Fibroblast of lung (primary cell): ENCODE data around the gene MYO18B. TPM values are rescaled to one million over a fixed set of nuclear protein-coding genes. Genes with fewer than 3 reads are reported as not detected.

Experiments
- DNase-seq, 2 donors: peaks; one replicate each; pipeline versions ENCODE4 v3.0.0 to v3.0.0-alpha.2; 2010; ENCODE audit warnings: low read depth in 2 of 2
- H2AFZ ChIP-seq: 2 replicates; pipeline ENCODE4 v1.5.1; 2012; ENCODE audit warnings: low read length, control low read depth, inconsistent platforms
- H3K27ac ChIP-seq: 2 replicates; pipeline ENCODE4 v1.5.1; 2011; ENCODE audit warnings: low read length, control low read depth; ENCODE audit not compliant: insufficient read depth
- H3K27me3 ChIP-seq: 2 replicates; pipeline ENCODE4 v1.5.1; 2011; ENCODE audit warnings: mild to moderate bottlenecking, low read length; ENCODE audit not compliant: control insufficient read depth, insufficient read depth
- H3K36me3 ChIP-seq: 2 replicates; pipeline ENCODE4 v1.5.1; 2011; ENCODE audit warnings: low read length; ENCODE audit not compliant: control insufficient read depth, insufficient read depth
- H3K4me1 ChIP-seq: 2 replicates; pipeline ENCODE4 v1.5.1; 2011; ENCODE audit warnings: low read length; ENCODE audit not compliant: control insufficient read depth, insufficient read depth; ENCODE audit errors: extremely low read depth
- H3K4me2 ChIP-seq: 2 replicates; pipeline ENCODE4 v1.5.1; 2011; ENCODE audit warnings: low read length, control low read depth; ENCODE audit not compliant: insufficient read depth; ENCODE audit errors: extremely low read depth
- H3K4me3 ChIP-seq, 4 experiments: fragments of 200-600 bp in 1 of 4; sonication (generic) in 1 of 4; replicated peaks in 1 of 4; 2 replicates each; pipeline ENCODE4 v1.5.1; 2011 to 2016; ENCODE audit warnings: low read length in 4 of 4, low read depth in 3 of 4, mild to moderate bottlenecking in 3 of 4, control low read depth in 2 of 4, inconsistent platforms in 1 of 4, mixed read lengths in 1 of 4; ENCODE audit not compliant: insufficient read depth in 1 of 4; ENCODE audit errors: control extremely low read depth in 1 of 4
- H3K79me2 ChIP-seq: 2 replicates; pipeline ENCODE4 v1.5.1; 2012; ENCODE audit warnings: mild to moderate bottlenecking, low read length, inconsistent platforms; ENCODE audit not compliant: control insufficient read depth, insufficient read depth
- H3K9ac ChIP-seq: 2 replicates; pipeline ENCODE4 v1.5.1; 2011; ENCODE audit warnings: mild to moderate bottlenecking, low read length, control low read depth; ENCODE audit not compliant: insufficient read depth
- H3K9me3 ChIP-seq: 2 replicates; pipeline ENCODE4 v1.5.1; 2012; ENCODE audit warnings: low read depth, low read length; ENCODE audit not compliant: control insufficient read depth, insufficient read depth
- H4K20me1 ChIP-seq: 2 replicates; pipeline ENCODE4 v1.5.1; 2011; ENCODE audit warnings: low read length; ENCODE audit not compliant: control insufficient read depth, insufficient read depth; ENCODE audit errors: extremely low read depth
- EZH2 ChIP-seq: IDR thresholded peaks from 2 replicates; pipeline ENCODE4 v1.5.1; 2012; ENCODE audit warnings: low read length, control low read depth, mild to moderate bottlenecking; ENCODE audit errors: missing control alignments
- polyA plus RNA-seq, 2 donors: library from polyadenylated mRNA; depleted of rRNA in 1 of 2; stranded (reverse) in 1 of 2; unstranded in 1 of 2; fragments of >200 nt; gene quantifications; 2 replicates each; pipeline ENCODE4 v1.2.1, GENCODE V29; 2011 to 2012; ENCODE audit warnings: missing spikeins in 1 of 2
- total RNA-seq: library from RNA; depleted of rRNA; stranded (reverse); fragments of >200 nt; gene quantifications from 2 replicates; pipeline ENCODE4 v1.2.1, GENCODE V29; 2014
- TF ChIP-seq, protein P1 (sequence below), 2 donors: IDR thresholded peaks in 1 of 2; conservative IDR thresholded peaks in 1 of 2; 1 replicate in 1 of 2; 2 replicates in 1 of 2; pipeline ENCODE4 v1.5.1; 2011 to 2012; ENCODE audit warnings: low read length in 2 of 2, control low read depth in 1 of 2, inconsistent platforms in 1 of 2, low read depth in 1 of 2, mild to moderate bottlenecking in 1 of 2

MYO18B gene
- total and polyA plus RNA-seq, 2 donors (not counting 1 experiment from before 2014, with no cell fraction given) = 0.17 TPM; not detected in 1

DNA sequence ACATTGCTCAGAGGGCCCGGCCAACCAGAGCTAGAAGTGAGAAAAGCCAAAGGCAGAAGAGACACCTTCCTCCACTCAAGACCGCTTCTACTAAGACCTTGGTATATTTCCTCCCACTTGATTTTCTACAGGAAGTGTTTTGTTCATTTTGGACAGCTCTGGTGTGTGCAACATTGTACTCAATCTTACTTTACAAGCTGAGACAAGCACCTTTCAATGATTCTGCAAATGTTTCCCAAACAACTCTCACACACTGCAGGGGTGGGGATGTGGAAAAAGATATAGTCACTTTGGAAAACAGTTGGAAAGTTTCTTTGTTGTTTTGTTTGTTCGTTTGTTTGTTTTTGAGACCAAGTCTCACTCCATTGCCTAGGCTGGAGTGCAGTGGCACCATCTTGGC lies 15.7 kb downstream of the MYO18B start:
- no peaks in the 10 kb centered on the region for H3K79me2 ChIP-seq
- no peak overlapping the region for H2AFZ ChIP-seq
- H3K4me1 ChIP-seq = peaks cover 13% of the 10 kb centered on the region
- no peak overlapping the region for H3K4me2 ChIP-seq
- H4K20me1 ChIP-seq = no peaks in the 10 kb centered on the region
- H3K27ac ChIP-seq = no peak overlapping the region
- no peaks in the 10 kb centered on the region for H3K36me3 ChIP-seq
- H3K27me3 ChIP-seq = no peaks in the 10 kb centered on the region
- H3K9ac ChIP-seq = no peak overlapping the region
- no peaks in the 10 kb centered on the region for H3K9me3 ChIP-seq
- DNase-seq = no peak
- TF ChIP-seq, protein P1, sequence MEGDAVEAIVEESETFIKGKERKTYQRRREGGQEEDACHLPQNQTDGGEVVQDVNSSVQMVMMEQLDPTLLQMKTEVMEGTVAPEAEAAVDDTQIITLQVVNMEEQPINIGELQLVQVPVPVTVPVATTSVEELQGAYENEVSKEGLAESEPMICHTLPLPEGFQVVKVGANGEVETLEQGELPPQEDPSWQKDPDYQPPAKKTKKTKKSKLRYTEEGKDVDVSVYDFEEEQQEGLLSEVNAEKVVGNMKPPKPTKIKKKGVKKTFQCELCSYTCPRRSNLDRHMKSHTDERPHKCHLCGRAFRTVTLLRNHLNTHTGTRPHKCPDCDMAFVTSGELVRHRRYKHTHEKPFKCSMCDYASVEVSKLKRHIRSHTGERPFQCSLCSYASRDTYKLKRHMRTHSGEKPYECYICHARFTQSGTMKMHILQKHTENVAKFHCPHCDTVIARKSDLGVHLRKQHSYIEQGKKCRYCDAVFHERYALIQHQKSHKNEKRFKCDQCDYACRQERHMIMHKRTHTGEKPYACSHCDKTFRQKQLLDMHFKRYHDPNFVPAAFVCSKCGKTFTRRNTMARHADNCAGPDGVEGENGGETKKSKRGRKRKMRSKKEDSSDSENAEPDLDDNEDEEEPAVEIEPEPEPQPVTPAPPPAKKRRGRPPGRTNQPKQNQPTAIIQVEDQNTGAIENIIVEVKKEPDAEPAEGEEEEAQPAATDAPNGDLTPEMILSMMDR (conservative IDR thresholded peaks at IDR 0.05 in 1 of 2, IDR thresholded peaks at IDR 0.05 in 1 of 2; ENCODE audit: low read depth in 1 of 2, low read length in 2 of 2) = no peak
- TF ChIP-seq EZH2 = no peak
- H3K4me3 ChIP-seq = no peak overlapping the region

DNA sequence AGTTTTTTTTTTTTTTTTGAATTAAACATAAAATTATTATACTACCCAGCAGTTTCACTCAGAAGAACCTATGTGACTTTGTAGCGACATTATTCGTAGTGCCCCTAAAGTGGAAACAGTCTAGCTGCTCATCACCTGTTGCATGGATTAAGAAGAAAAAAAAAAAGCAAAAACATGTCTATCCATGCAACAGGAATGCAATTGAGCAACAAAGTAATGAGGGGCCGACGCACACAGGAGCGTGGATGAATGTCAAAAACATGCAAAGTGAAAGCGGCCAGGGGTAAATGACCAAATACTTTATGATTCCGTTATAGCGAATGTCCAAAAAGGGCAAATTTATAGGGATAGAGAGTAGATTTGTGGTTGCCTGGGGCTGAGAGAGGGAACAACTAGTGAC lies 16.3 kb downstream of the MYO18B start:
- H3K9me3 ChIP-seq = no peaks in the 10 kb centered on the region
- no peak overlapping the region for H3K4me2 ChIP-seq
- no peaks in the 10 kb centered on the region for H3K27me3 ChIP-seq
- H3K36me3 ChIP-seq = no peaks in the 10 kb centered on the region
- no peak overlapping the region for H2AFZ ChIP-seq
- no peak overlapping the region for H3K27ac ChIP-seq
- H3K9ac ChIP-seq = no peak overlapping the region
- no peak for TF ChIP-seq EZH2
- TF ChIP-seq, protein P1 (conservative IDR thresholded peaks at IDR 0.05 in 1 of 2, IDR thresholded peaks at IDR 0.05 in 1 of 2; ENCODE audit: low read depth in 1 of 2, low read length in 2 of 2) = no peak
- H4K20me1 ChIP-seq = no peaks in the 10 kb centered on the region
- H3K4me1 ChIP-seq = peaks cover 13% of the 10 kb centered on the region
- H3K79me2 ChIP-seq = no peaks in the 10 kb centered on the region
- DNase-seq = peak in 1 of 2 donors; percentile 58
- H3K4me3 ChIP-seq = no peak overlapping the region

DNA sequence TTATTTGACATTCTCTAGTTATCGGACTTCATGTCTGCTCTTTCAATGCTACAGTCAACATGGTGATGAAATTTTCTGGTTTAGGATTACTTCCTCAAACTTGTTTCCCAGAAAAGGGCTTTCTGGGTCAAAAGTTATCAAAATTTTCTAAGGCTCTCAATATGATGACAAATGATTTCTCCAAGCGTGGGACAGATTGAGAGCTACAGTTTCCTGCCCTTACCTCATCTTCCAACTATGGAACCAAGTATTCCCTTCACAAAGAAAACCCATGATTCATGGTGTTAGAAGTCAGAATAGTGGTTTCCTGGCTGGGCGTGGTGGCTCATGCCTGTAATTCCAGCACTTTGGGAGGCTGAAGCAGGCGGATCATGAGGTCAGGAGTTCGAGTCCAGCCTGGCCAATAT lies 17.8 kb downstream of the MYO18B start:
- H4K20me1 ChIP-seq = no peaks in the 10 kb centered on the region
- no peaks in the 10 kb centered on the region for H3K36me3 ChIP-seq
- no peak overlapping the region for H3K4me3 ChIP-seq
- peaks cover 10% of the 10 kb centered on the region for H3K4me1 ChIP-seq
- DNase-seq = peak; percentile 95 to 99
- no peak overlapping the region for H2AFZ ChIP-seq
- H3K4me2 ChIP-seq = no peak overlapping the region
- H3K79me2 ChIP-seq = no peaks in the 10 kb centered on the region
- peak overlapping the region; percentile 57 for H3K27ac ChIP-seq
- H3K27me3 ChIP-seq = no peaks in the 10 kb centered on the region
- no peaks in the 10 kb centered on the region for H3K9me3 ChIP-seq
- H3K9ac ChIP-seq = no peak overlapping the region
- no peak for TF ChIP-seq EZH2
- TF ChIP-seq, protein P1 (conservative IDR thresholded peaks at IDR 0.05 in 1 of 2, IDR thresholded peaks at IDR 0.05 in 1 of 2; ENCODE audit: low read depth in 1 of 2, low read length in 2 of 2) = no peak
